GM12878 (cell line): ENCODE data around the gene ATAD2B. TPM values are rescaled to one million over a fixed set of nuclear protein-coding genes. Genes with fewer than 3 reads are reported as not detected.

Source experiments
- ATAC-seq: fragments of 200-7000 bp; cut with Tn5 transposase; 3 replicates; pipeline ENCODE4 v1.9.1; 2020; ENCODE audit warnings: mild to moderate bottlenecking, moderate library complexity
- BruUV-seq: library from RNA; stranded (reverse); fragments of 400-500 nt; replicated peaks from 2 replicates; lab custom pipeline; 2021; lab: Mats Ljungman, UMichigan
- CTCF ChIA-PET: fragments of 300-600 bp; sonication (Branson Sonifier 250); formaldehyde crosslinking; extraction: SDS; loops from one replicate; lab custom pipeline; 2021; ENCODE audit warnings: inconsistent platforms; lab: Yijun Ruan, JAX
- POLR2A ChIA-PET: fragments of 350-600 bp; formaldehyde crosslinking; extraction: SDS; loops from one replicate; lab custom pipeline; 2021; ENCODE audit warnings: inconsistent platforms; lab: Charles Lee
- RAD21 ChIA-PET: fragments of 300-600 bp; sonication (Branson Sonifier 250); formaldehyde crosslinking; loops from one replicate; lab custom pipeline; 2023; ENCODE audit warnings: antibody characterized with exemption; ENCODE audit not compliant: unreplicated experiment; lab: Charles Lee
- SMC1A ChIA-PET: fragments of 300-600 bp; sonication (Branson Sonifier 250); formaldehyde crosslinking; loops from one replicate; lab custom pipeline; 2023; ENCODE audit not compliant: unreplicated experiment, uncharacterized antibody; lab: Charles Lee
- DNase-seq: peaks from one replicate; pipeline ENCODE4 v3.0.0-alpha.2; 2011; ENCODE audit warnings: low read depth, low spot score
- FAIRE-seq: peaks from 3 replicates; lab custom pipeline; 2011; peaks lifted over from hg19 to GRCh38; lab: Jason Lieb, UNC
- H2AFZ ChIP-seq: 2 replicates; pipeline ENCODE4 v1.6.0; 2011; ENCODE audit warnings: low read depth, low read length, control low read depth; ENCODE audit not compliant: control insufficient read depth
- H3K27ac ChIP-seq: 2 replicates; pipeline ENCODE4 v1.5.1; 2011; ENCODE audit warnings: control low read depth; ENCODE audit not compliant: control insufficient read depth, insufficient read depth
- H3K27me3 ChIP-seq, 2 experiments: replicated peaks in 1 of 2; 2 replicates each; pipeline versions ENCODE4 v1.6.0 to v1.6.1; 2011; ENCODE audit warnings: low read length in 1 of 2; ENCODE audit not compliant: control insufficient read depth in 2 of 2, insufficient read depth in 2 of 2
- H3K36me3 ChIP-seq, 2 experiments: 2 replicates each; pipeline ENCODE4 v1.5.1; 2011; ENCODE audit warnings: low read length in 1 of 2; ENCODE audit not compliant: control insufficient read depth in 2 of 2, insufficient read depth in 2 of 2
- H3K4me1 ChIP-seq: 2 replicates; pipeline ENCODE4 v1.6.1; 2011; ENCODE audit warnings: mild to moderate bottlenecking, low read length, moderate library complexity, mixed read lengths; ENCODE audit not compliant: control insufficient read depth, insufficient read depth
- H3K4me2 ChIP-seq: 2 replicates; pipeline ENCODE4 v1.6.0; 2011; ENCODE audit warnings: control low read depth; ENCODE audit not compliant: control insufficient read depth, insufficient read depth
- H3K4me3 ChIP-seq: fragments of 200-600 bp; sonication (generic); 2 replicates; pipeline ENCODE4 v1.5.1; 2016
- H3K79me2 ChIP-seq: 2 replicates; pipeline ENCODE4 v1.6.0; 2011; ENCODE audit warnings: low read length; ENCODE audit not compliant: control insufficient read depth, insufficient read depth
- H3K9ac ChIP-seq: 2 replicates; pipeline ENCODE4 v1.8.0; 2011; ENCODE audit warnings: low read length, control low read depth, mixed read lengths; ENCODE audit not compliant: control insufficient read depth, insufficient read depth
- H3K9me3 ChIP-seq: replicated peaks from 3 replicates; pipeline ENCODE4 v1.5.1; 2011; ENCODE audit warnings: mild to moderate bottlenecking, low read length; ENCODE audit not compliant: control insufficient read depth, insufficient read depth
- H4K20me1 ChIP-seq: 2 replicates; pipeline ENCODE4 v1.6.0; 2011; ENCODE audit not compliant: control insufficient read depth, insufficient read depth
- GATAD2B ChIP-seq: fragments of 450-650 bp; conservative IDR thresholded peaks from 2 replicates; pipeline ENCODE4 v1.6.1; 2017; ENCODE audit warnings: low read depth, mild to moderate bottlenecking, moderate library complexity
- in situ Hi-C: fragments of 300-500 bp; cut with MboI; formaldehyde crosslinking; loops from 9 replicates; pipeline ENCODE4 v1.14.3; 2018; ENCODE audit warnings: mixed read lengths
- intact Hi-C: fragments of 100-400 bp; cut with micrococcal nuclease; formaldehyde crosslinking; loops from one replicate; pipeline ENCODE4 v1.14.2; 2022; ENCODE audit not compliant: unreplicated experiment
- polyA plus RNA-seq, 11 experiments: library from polyadenylated mRNA; depleted of rRNA in 4 of 11; unstranded in 6 of 11; stranded (reverse) in 5 of 11; fragments of >200 nt; fragmentation: Nextera tagmentation in 4 of 11; fragmentation: Illumina TruSeq in 1 of 11; extraction: Ambion mirVana in 4 of 11; extraction: Trizol in 1 of 11; gene quantifications; 1 replicate in 1 of 11; 2 replicates in 10 of 11; pipeline versions ENCODE4 v1.2.1 to v1.2.3, GENCODE V29; 2011 to 2016; ENCODE audit warnings: inconsistent platforms in 2 of 11, missing spikeins in 2 of 11, low read depth in 1 of 11
- total RNA-seq, 4 experiments: library from RNA; depleted of rRNA in 3 of 4; stranded (reverse); fragments of >200 nt in 3 of 4; fragmentation: Illumina TruSeq in 1 of 4; extraction: Trizol in 1 of 4; gene quantifications; 2 replicates each; pipeline versions ENCODE4 v1.2.1 to v1.2.3, GENCODE V29; 2013 to 2021
- TF ChIP-seq, protein P1 (sequence below): IDR thresholded peaks from 2 replicates; pipeline ENCODE4 v1.6.1; 2012; ENCODE audit warnings: improper control_type of control experiment, low read depth, low read length; ENCODE audit not compliant: insufficient replicate concordance
- TF ChIP-seq, protein P2 (sequence below): fragments of 450-650 bp; IDR thresholded peaks from 2 replicates; pipeline ENCODE4 v1.6.1; 2016; ENCODE audit warnings: mild to moderate bottlenecking, moderate library complexity, borderline replicate concordance

The ATAD2B gene
- total and polyA plus RNA-seq, 10 of the 15 experiments (the other 5 are each of a cell fraction or from before 2014, with no cell fraction given), result 3.6 to 29.9 (median 16.8) TPM

DNA sequence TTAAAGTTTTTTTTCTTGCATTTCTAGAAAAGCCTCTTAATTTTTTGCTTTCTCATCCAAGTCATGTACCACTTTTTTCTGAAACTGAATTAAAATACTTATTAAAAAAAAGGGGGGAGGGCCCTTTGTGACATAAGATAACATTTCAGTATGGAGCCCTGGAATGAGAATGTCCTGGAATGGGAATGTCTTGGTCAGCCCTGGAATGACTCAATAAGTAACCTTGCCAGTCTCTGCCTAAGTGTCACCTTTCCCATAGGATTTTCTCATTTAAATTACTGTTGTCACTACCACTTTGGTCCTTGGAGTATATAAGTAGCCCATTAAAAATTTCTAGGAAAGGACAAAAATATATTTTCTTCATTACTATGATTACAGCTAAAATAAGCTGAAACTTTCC, 18.1 kb upstream of the ATAD2B start:
- in situ Hi-C loops, result no loop called here
- POLR2A ChIA-PET, result interaction anchor here (0.6 to 1.0 kb wide), 4 partner anchors 8 to 624 kb away, joined by 3 to 6 read pairs (median 3); no protein-coding TSS in a partner anchor

More for the DNA sequence above, 18.1 kb upstream of the ATAD2B start:
- H3K79me2 ChIP-seq, result peaks cover 55% of the 10 kb centered on the region
- no peak overlapping the region for H2AFZ ChIP-seq
- no peak overlapping the region for H3K27ac ChIP-seq
- no peak for ATAC-seq
- H3K9me3 ChIP-seq, result no peaks in the 10 kb centered on the region
- ChIA-PET RAD21 (interaction anchor here (1.4 to 2.1 kb wide), 2 partner anchors 18 to 120 kb away, joined by 3 to 5 read pairs; partner anchors contain the start of gene ATAD2B), CTCF (interaction anchor here (0.9 to 1.3 kb wide), 2 partner anchors 120 to 140 kb away, joined by 3 read pairs; partner anchors contain the start of gene TP53I3), SMC1A (interaction anchor here (0.7 to 8.1 kb wide), 4 partner anchors 13 to 177 kb away, joined by 3 to 65 read pairs (median 4); partner anchors contain the start of gene ATAD2B)
- intact Hi-C loops, result no loop called here
- FAIRE-seq, result no peak
- H3K4me3 ChIP-seq, result no peak overlapping the region
- no peaks in the 10 kb centered on the region for H3K27me3 ChIP-seq
- BruUV-seq, result no TSS peak
- TF ChIP-seq GATAD2B, result no peak
- TF ChIP-seq, protein P1, sequence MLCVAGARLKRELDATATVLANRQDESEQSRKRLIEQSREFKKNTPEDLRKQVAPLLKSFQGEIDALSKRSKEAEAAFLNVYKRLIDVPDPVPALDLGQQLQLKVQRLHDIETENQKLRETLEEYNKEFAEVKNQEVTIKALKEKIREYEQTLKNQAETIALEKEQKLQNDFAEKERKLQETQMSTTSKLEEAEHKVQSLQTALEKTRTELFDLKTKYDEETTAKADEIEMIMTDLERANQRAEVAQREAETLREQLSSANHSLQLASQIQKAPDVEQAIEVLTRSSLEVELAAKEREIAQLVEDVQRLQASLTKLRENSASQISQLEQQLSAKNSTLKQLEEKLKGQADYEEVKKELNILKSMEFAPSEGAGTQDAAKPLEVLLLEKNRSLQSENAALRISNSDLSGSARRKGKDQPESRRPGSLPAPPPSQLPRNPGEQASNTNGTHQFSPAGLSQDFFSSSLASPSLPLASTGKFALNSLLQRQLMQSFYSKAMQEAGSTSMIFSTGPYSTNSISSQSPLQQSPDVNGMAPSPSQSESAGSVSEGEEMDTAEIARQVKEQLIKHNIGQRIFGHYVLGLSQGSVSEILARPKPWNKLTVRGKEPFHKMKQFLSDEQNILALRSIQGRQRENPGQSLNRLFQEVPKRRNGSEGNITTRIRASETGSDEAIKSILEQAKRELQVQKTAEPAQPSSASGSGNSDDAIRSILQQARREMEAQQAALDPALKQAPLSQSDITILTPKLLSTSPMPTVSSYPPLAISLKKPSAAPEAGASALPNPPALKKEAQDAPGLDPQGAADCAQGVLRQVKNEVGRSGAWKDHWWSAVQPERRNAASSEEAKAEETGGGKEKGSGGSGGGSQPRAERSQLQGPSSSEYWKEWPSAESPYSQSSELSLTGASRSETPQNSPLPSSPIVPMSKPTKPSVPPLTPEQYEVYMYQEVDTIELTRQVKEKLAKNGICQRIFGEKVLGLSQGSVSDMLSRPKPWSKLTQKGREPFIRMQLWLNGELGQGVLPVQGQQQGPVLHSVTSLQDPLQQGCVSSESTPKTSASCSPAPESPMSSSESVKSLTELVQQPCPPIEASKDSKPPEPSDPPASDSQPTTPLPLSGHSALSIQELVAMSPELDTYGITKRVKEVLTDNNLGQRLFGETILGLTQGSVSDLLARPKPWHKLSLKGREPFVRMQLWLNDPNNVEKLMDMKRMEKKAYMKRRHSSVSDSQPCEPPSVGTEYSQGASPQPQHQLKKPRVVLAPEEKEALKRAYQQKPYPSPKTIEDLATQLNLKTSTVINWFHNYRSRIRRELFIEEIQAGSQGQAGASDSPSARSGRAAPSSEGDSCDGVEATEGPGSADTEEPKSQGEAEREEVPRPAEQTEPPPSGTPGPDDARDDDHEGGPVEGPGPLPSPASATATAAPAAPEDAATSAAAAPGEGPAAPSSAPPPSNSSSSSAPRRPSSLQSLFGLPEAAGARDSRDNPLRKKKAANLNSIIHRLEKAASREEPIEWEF, result no peak
- TF ChIP-seq, protein P2, sequence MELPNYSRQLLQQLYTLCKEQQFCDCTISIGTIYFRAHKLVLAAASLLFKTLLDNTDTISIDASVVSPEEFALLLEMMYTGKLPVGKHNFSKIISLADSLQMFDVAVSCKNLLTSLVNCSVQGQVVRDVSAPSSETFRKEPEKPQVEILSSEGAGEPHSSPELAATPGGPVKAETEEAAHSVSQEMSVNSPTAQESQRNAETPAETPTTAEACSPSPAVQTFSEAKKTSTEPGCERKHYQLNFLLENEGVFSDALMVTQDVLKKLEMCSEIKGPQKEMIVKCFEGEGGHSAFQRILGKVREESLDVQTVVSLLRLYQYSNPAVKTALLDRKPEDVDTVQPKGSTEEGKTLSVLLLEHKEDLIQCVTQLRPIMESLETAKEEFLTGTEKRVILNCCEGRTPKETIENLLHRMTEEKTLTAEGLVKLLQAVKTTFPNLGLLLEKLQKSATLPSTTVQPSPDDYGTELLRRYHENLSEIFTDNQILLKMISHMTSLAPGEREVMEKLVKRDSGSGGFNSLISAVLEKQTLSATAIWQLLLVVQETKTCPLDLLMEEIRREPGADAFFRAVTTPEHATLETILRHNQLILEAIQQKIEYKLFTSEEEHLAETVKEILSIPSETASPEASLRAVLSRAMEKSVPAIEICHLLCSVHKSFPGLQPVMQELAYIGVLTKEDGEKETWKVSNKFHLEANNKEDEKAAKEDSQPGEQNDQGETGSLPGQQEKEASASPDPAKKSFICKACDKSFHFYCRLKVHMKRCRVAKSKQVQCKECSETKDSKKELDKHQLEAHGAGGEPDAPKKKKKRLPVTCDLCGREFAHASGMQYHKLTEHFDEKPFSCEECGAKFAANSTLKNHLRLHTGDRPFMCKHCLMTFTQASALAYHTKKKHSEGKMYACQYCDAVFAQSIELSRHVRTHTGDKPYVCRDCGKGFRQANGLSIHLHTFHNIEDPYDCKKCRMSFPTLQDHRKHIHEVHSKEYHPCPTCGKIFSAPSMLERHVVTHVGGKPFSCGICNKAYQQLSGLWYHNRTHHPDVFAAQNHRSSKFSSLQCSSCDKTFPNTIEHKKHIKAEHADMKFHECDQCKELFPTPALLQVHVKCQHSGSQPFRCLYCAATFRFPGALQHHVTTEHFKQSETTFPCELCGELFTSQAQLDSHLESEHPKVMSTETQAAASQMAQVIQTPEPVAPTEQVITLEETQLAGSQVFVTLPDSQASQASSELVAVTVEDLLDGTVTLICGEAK, result no peak
- peaks cover 6% of the 10 kb centered on the region for H3K4me1 ChIP-seq
- H4K20me1 ChIP-seq, result no peaks in the 10 kb centered on the region
- H3K9ac ChIP-seq, result no peak overlapping the region
- no peak overlapping the region for H3K4me2 ChIP-seq
- no peak for DNase-seq
- H3K36me3 ChIP-seq, result peaks cover 0 to 3% of the 10 kb centered on the region in 2 experiments; a peak in 1 of 4 replicates
